Muscle layer of colon (tissue), 2 donors: ENCODE measurements around the gene PLA2G10.

Experiments
- H3K27ac ChIP-seq: one replicate; pipeline ENCODE4 v1.7.0; 2013; ENCODE audit warnings: low read depth, mild to moderate bottlenecking, low read length, moderate library complexity
- H3K27me3 ChIP-seq, 2 donors: one replicate each; pipeline ENCODE4 v1.7.0; 2013; ENCODE audit warnings: low read length in 2 of 2, mild to moderate bottlenecking in 2 of 2; ENCODE audit not compliant: insufficient read depth in 2 of 2, control insufficient read depth in 1 of 2
- H3K36me3 ChIP-seq: one replicate; pipeline ENCODE4 v1.7.0; 2013; ENCODE audit warnings: mild to moderate bottlenecking, low read length; ENCODE audit not compliant: insufficient read depth
- H3K4me1 ChIP-seq: one replicate; pipeline ENCODE4 v1.7.0; 2013; ENCODE audit warnings: mild to moderate bottlenecking, low read length; ENCODE audit not compliant: insufficient read depth
- H3K4me3 ChIP-seq, 2 donors: one replicate each; pipeline ENCODE4 v1.7.0; 2013; ENCODE audit warnings: low read length in 2 of 2, low read depth in 1 of 2, mild to moderate bottlenecking in 1 of 2, moderate library complexity in 1 of 2
- H3K9ac ChIP-seq: one replicate; pipeline ENCODE4 v1.7.0; 2013; ENCODE audit warnings: low read length
- H3K9me3 ChIP-seq: one replicate; pipeline ENCODE4 v1.7.0; 2013; ENCODE audit warnings: mild to moderate bottlenecking, low read length
- donor health status: abdominal sarcoma.
- donor health status: Adenocarcinoma of cecum.

Gene PLA2G10

DNA sequence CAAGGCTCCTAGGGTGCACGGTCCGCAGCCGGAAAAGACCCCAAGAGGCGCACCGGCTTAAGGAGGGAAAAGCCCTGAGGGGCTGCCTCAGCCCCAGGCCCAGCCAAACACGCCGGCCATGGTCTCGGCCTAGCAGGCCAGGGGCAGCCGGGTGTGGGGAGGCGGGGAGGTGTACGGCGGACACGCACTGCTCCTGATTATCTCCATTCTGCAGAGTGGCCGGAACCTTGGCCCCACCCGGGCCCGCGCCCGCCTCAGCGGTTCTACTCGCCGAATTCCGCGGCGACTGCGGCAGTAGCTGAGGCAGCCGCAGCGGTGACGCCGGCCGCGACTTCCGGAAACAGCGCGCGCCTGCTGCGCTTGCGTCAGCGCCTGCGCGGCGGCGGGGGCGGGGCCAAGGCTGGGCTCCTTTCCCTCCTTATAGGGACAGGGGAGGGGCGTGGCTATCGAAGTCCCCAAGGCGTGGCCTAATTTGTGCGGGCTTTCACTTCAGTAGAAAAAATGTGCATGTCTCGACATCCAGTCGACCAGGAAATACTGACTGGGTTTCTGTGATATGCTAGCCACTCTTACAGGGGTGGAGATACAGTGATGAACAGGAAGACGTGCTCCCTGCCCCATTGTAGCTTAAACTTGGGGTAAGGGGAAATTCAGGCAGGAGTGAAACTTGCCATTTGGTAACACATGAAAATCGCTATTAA, 64.0 kb downstream of the PLA2G10 start, which contains the start of gene PARN:
Gene PARN, minus strand, starts transcription at position 342 of the 701 bp plus-strand sequence. Its CDS starts 135 bp downstream, at position 207.
- Histone ChIP-seq H3K4me3 (peak within 1 kb of the TSS; percentile 66 to 90), H3K27ac (peak within 1 kb of the TSS; percentile 94), H3K9ac (peak within 1 kb of the TSS; percentile 90), H3K4me1 (peaks cover 26% of the 10 kb centered on the region), H3K9me3 (no peaks in the 10 kb centered on the region), H3K36me3 (peaks cover 10% of the 10 kb centered on the region), H3K27me3 (no peaks in the 10 kb centered on the region)

DNA sequence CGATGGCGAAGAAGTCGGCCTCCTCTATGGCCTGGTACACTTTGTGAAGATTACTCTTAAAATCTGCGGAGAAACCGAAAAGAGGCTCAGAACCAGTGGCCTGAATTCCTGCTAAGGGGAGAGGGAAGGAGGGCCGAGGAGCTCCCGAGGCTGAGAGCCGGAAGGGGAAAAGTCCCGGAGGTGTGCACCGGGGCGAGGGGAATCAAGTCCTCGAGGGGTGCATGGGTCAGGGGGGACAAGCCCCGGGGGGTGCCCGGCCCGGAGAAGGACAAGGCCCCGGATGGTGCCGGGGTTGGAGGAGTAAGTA, 64.5 kb downstream of the PLA2G10 start:
- no peaks in the 10 kb centered on the region for H3K9me3 ChIP-seq
- H3K9ac ChIP-seq: peak overlapping the region; percentile 90
- peak overlapping the region; percentile 66 to 90 for H3K4me3 ChIP-seq
- H3K4me1 ChIP-seq: peaks cover 23% of the 10 kb centered on the region
- H3K27ac ChIP-seq: peak overlapping the region; percentile 94
- H3K36me3 ChIP-seq: peaks cover 14% of the 10 kb centered on the region
- H3K27me3 ChIP-seq: no peaks in the 10 kb centered on the region

DNA sequence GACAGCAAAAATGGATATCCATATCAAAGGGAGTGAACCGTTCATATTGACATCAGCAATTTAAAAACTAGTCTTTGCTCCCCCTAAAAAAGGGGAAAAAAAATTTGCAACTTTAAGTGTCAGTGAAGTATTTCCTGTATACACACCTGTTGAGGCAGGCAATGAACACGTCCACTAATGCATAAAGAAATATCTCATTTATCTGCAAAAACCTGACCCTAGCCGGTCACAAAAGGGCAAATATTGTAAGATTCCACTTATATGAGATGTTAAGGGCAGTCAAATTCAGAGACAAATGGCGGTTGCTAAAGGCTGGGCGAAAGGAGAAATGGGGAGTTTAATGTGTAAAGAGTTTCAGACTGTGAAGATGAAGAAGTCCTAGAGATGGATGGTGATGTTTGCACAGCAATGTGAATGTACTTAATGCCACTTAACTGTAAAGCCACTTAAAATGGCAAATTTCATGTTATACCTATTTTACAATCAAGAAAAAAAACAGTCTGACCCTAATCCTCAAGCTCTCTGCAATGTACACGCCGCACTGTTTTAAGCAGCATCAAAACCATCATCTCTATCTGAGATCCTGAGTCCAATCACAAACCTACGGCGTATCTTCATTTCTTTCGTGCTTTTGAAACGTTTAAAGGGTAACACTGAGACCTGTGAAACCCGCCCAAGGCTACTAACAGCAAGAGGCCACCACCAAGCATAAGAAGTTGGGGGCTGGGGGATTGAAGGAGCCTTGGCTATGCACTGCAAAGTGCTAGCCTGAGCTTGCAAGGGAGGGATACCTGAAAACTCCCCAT, 65.1 kb downstream of the PLA2G10 start:
- peak overlapping the region; percentile 94 for H3K27ac ChIP-seq
- no peaks in the 10 kb centered on the region for H3K27me3 ChIP-seq
- H3K4me3 ChIP-seq: peak overlapping the region; percentile 66 to 90
- H3K36me3 ChIP-seq: peaks cover 19% of the 10 kb centered on the region
- H3K9ac ChIP-seq: peak overlapping the region; percentile 90
- no peaks in the 10 kb centered on the region for H3K9me3 ChIP-seq
- H3K4me1 ChIP-seq: peaks cover 17% of the 10 kb centered on the region

DNA sequence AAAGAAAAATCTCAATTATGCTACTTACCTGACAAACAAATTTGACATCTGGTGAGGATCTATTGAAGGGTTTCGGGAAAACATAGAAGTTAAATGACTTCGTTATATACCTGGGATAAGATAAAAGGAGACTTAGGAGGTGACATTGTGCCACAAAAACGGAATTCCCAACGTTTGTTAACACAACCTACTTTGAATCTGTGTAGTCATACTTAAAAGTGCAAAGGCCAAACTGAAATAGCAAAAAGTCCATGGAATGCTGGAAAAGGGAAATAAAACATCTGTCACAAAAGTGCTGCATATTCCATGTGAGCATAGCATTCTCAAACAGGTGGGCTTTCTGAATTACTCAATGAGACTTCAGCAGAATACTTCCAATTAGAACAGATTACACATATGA, 67.0 kb downstream of the PLA2G10 start:
- H3K27ac ChIP-seq: no peak overlapping the region
- H3K4me1 ChIP-seq: peaks cover 14% of the 10 kb centered on the region
- no peaks in the 10 kb centered on the region for H3K9me3 ChIP-seq
- no peak overlapping the region for H3K9ac ChIP-seq
- H3K27me3 ChIP-seq: no peaks in the 10 kb centered on the region
- peaks cover 21% of the 10 kb centered on the region for H3K36me3 ChIP-seq
- no peak overlapping the region for H3K4me3 ChIP-seq
